GM12875 (cell line): ENCODE measurements around the gene HTR3C.
A peak's percentile ranks its signal among the peaks of the same experiment; 100 is the strongest.
"Not testable (repeated sequence)": the region's sequence is repeated elsewhere in the genome, so short reads cannot be mapped to it uniquely, and the experiment has no call there.

Experiments used
- H3K4me3 ChIP-seq: one replicate; pipeline ENCODE4 v1.5.1; 2011; ENCODE audit warnings: low read depth, low read length, control low read depth
- TF ChIP-seq, protein P1 (sequence below): IDR thresholded peaks from 2 replicates; pipeline ENCODE4 v1.5.1; 2011; ENCODE audit warnings: low read depth, mild to moderate bottlenecking, control low read depth, inconsistent platforms, low read length, moderate library complexity, borderline replicate concordance; ENCODE audit not compliant: insufficient read depth

Gene HTR3C

DNA sequence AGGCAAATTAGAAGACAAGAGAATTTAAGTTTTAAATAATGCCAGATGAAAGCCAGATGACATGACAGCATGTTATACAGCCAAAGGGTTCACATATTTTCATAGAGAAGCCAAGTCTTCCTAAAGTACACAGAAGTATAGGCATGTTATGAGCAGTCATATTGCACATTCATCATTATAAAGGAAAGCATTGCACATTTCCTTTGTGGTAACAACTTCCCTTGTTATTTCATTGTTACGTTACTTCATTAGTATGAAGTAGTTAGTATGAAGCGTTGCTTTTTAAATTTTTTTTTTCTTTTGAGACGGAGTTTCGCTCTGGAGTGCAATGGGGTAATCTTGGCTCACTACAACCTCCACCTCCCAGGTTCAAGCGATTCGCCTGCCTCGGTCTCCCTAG, 30.5 kb upstream of the HTR3C start:
- TF ChIP-seq, protein P1, sequence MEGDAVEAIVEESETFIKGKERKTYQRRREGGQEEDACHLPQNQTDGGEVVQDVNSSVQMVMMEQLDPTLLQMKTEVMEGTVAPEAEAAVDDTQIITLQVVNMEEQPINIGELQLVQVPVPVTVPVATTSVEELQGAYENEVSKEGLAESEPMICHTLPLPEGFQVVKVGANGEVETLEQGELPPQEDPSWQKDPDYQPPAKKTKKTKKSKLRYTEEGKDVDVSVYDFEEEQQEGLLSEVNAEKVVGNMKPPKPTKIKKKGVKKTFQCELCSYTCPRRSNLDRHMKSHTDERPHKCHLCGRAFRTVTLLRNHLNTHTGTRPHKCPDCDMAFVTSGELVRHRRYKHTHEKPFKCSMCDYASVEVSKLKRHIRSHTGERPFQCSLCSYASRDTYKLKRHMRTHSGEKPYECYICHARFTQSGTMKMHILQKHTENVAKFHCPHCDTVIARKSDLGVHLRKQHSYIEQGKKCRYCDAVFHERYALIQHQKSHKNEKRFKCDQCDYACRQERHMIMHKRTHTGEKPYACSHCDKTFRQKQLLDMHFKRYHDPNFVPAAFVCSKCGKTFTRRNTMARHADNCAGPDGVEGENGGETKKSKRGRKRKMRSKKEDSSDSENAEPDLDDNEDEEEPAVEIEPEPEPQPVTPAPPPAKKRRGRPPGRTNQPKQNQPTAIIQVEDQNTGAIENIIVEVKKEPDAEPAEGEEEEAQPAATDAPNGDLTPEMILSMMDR = no peak
- no peak overlapping the region for H3K4me3 ChIP-seq

DNA sequence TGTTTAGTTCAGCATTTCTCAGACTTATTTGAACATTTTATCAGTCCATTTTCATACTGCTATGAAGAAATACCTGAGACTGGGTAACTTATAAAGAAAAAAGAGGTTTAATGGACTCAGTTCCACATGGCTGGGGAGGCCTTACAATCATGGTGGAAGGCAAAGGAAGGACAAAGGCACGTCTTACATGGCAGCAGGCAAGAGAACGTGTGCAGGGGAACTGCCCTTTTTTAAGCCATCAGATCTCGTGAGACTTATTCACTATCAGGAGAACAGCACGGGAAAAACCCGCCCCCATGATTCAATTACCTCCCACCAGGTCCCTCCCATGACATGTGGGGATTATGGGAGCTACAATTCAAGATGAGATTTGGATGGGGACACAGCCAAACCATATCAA, 27.6 kb upstream of the HTR3C start:
- H3K4me3 ChIP-seq = not testable (repeated sequence)

DNA sequence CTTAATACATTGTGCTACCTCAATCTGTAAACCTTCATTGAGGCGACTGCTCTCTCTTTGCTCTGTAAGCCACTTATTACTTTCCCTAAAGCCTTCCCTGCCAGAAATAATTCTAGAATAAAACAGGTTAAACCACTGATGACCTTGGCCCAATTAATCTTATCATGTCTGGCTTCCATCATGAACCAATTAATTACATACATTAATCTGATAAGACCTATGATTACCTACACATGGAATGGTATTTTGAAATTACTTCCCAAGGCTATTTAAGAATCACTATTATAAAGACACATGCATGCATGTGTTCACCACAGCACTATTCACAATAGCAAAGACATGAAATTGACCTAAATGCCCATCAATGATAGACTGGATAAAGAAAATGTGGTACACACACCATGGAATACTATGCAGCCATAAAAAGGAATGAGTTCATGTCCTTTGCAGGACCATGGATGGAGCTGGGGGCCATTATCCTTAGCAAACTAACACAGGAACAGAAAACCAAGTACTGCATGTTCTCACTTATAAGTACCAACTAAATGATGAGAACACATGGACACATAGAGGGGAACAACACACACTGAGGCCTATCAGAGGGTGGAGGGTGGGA, 24.5 kb upstream of the HTR3C start:
- not testable (repeated sequence) for H3K4me3 ChIP-seq

DNA sequence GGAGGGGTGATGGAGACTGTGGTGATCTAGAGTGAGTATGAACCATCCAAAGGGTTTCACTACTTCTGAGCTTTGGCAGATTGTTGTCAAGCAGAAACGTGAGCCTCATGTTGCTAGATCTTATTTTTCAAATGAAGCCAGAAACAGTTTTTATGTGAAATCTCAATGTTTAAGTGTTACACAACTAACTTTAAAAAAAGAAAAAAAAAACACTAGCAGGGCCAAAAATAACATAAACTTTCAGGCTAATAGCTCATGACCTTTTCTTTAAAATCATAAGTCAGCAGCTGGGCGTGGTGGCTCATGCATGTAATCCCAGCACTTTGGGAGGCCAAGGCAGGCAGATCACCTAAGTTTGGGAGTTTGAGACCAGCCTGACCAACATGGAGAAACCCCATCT, 23.4 kb upstream of the HTR3C start:
- TF ChIP-seq, protein P1 = no peak
- H3K4me3 ChIP-seq = no peak overlapping the region

DNA sequence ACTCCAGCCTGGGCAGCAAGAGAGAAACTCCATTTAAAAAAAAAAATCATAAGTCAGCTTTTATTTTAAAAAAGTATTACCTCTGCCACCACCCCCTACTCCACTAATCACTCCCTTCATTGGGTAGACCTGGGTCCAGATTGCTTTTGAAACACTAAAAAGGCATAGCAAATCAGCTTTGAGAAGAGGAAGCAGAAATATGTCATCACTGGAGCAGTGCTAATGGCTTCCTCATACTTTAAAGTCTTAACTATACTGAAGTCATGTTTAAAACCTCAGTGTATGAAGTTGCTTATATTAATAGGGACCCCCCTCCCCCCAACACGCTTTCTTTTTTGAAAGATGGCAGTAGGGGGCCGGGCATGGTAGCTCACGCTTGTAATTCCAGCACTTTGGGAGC, 22.3 kb upstream of the HTR3C start:
- TF ChIP-seq, protein P1 = no peak
- H3K4me3 ChIP-seq = no peak overlapping the region

DNA sequence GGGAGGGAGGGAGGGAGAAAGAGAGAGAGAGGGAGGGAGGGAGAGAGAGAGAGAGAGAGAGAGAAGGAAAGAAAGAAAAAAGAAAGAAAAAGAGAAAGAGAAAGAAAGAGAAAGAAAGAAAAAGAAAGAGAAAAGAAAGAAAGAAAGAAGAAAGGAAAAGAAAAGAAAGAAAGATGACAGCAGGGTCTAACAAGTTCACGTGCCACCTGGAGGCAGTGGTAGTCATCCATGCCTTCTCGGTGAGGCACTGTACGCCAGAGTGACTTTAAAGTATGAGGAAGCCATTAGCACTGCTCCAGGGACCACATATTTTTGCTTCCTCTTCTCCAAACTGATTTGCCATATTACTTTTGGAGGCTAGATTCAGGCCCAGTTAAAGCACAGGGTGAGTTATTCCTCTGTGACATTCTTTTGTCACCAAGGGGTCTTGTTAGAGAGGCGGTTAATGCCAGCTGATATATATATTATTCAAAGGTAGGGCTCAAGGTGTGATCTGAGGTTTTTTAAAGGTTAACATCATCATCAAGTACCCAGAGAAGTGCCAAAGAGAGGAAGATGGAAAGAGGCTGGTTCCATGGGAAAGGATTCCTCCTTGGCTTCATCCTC, 21.6 kb upstream of the HTR3C start, which contains the start of gene HTR3D:
HTR3D (plus strand) TSS at position 556 of the 606 bp plus-strand sequence; CDS start at position 556, 0 bp downstream.
- TF ChIP-seq, protein P1 = no peak
- no peak within 1 kb of the TSS for H3K4me3 ChIP-seq

DNA sequence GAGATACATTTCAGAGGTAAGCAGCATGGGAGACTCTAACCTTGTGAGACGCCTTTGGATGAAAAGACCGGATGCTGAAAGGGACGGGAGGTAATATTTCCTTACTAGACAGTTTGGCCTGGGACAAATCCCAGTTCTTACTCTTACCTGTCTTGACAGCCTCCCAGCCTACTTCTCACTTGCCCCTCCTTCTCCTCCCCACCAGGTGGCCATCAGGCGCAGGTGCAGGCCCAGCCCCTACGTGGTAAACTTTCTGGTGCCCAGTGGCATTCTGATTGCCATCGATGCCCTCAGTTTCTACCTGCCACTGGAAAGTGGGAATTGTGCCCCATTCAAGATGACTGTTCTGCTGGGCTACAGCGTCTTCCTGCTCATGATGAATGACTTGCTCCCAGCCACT, 15.0 kb upstream of the HTR3C start:
- no peak overlapping the region for H3K4me3 ChIP-seq
- TF ChIP-seq, protein P1 = 0 out of 2 replicates have a peak, but pooled peaks have one; percentile 7

DNA sequence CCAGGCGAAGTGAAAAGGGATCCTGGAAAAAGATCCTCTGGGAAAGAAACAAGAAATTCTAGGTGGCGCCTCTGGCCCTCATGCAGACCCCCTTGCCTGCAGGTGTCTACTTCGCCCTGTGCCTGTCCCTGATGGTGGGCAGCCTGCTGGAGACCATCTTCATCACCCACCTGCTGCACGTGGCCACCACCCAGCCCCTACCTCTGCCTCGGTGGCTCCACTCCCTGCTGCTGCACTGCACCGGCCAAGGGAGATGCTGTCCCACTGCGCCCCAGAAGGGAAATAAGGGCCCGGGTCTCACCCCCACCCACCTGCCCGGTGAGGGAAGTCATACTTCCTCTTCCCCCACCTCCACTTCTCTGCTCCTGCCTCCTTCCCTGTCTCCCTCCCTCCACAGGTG, 14.5 kb upstream of the HTR3C start:
- not testable (repeated sequence) for H3K4me3 ChIP-seq

DNA sequence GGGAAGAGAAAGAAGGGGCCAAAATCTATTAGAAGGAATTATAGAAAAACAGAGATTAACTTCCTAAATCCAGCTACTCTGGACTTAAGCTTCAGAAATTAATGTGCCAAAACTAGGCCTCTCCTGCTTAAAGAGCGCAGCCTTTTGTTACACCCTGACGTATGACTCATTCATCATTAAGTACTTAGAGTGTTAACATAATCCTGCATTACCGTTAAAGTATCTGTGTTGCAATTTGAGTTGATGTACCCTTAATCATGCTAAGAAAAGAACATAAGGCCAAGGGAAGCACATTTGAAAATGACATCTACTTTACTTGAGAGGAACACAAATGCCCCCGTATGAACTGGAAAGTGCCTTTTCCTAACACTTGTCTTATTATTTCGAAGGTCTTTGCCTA, 13.4 kb upstream of the HTR3C start:
- no peak overlapping the region for H3K4me3 ChIP-seq
- TF ChIP-seq, protein P1 = no peak
